Ramos (cell line): Measurements from ENCODE around the gene SRD5A2.

Source experiments
- in situ Hi-C: fragments of 300-500 bp; cut with MboI; formaldehyde crosslinking; loops from one replicate; pipeline ENCODE4 v1.14.3; 2022; ENCODE audit warnings: low sequenced_read_pairs; ENCODE audit not compliant: unreplicated experiment

The SRD5A2 gene

GRCh38 chr2:31475692-31476091, 105.0 kb downstream of the SRD5A2 start:
- in situ Hi-C loops: no loop called here

GRCh38 chr2:31474296-31474695, 106.4 kb downstream of the SRD5A2 start:
- in situ Hi-C loops: no loop called here
